Activated B cell treated with CpG ODN at 0.5 μM for 24 hours (primary cell): ENCODE measurements around the gene FLVCR1. TPM values are rescaled to one million over a fixed set of nuclear protein-coding genes. Genes with fewer than 3 reads are reported as not detected.

Experiments
- ATAC-seq: fragments of 200-7000 bp; cut with Tn5 transposase; one replicate; pipeline ENCODE4 v1.10.0; 2021; ENCODE audit warnings: low read depth, mild to moderate bottlenecking, moderate library complexity
- CTCF ChIA-PET: fragments of 350-600 bp; sonication (Branson Sonifier 250); formaldehyde crosslinking; loops from one replicate; lab custom pipeline; 2021; ENCODE audit warnings: antibody characterized with exemption; lab: Charles Lee
- POLR2A ChIA-PET: fragments of 350-600 bp; sonication (Branson Sonifier 250); formaldehyde crosslinking; loops from one replicate; lab custom pipeline; 2021; ENCODE audit warnings: antibody characterized with exemption; lab: Charles Lee
- DNase-seq: peaks from one replicate; pipeline ENCODE4 v3.0.0; 2022
- H3K27ac Mint-ChIP-seq: one replicate; pipeline ENCODE4 v1.8.0; 2020; ENCODE audit warnings: mixed read lengths
- H3K27me3 Mint-ChIP-seq: one replicate; pipeline ENCODE4 v1.8.0; 2021; ENCODE audit warnings: mixed read lengths
- H3K36me3 Mint-ChIP-seq: one replicate; pipeline ENCODE4 v1.8.0; 2021; ENCODE audit warnings: low read depth, mixed read lengths
- H3K4me1 Mint-ChIP-seq: one replicate; pipeline ENCODE4 v1.8.0; 2021; ENCODE audit warnings: mixed read lengths
- H3K4me3 Mint-ChIP-seq: one replicate; pipeline ENCODE4 v1.8.0; 2020; ENCODE audit warnings: mild to moderate bottlenecking, mixed read lengths
- H3K9me3 Mint-ChIP-seq: one replicate; pipeline ENCODE4 v1.8.0; 2020; ENCODE audit warnings: mixed read lengths
- intact Hi-C: fragments of 100-400 bp; cut with micrococcal nuclease; formaldehyde crosslinking; loops from one replicate; pipeline ENCODE4 v1.15.1; 2024
- total RNA-seq: library from RNA; stranded (reverse); gene quantifications from 2 replicates; pipeline ENCODE4 v1.2.3, GENCODE V29; 2022
- TF ChIP-seq, protein P1 (sequence below): fragments of 200-600 bp; IDR thresholded peaks from one replicate; pipeline ENCODE4 v1.8.0; 2022; ENCODE audit warnings: antibody characterized with exemption, mild to moderate bottlenecking

Gene FLVCR1
- total RNA-seq, 1 donor from 2014 or later = 12.7 TPM

DNA sequence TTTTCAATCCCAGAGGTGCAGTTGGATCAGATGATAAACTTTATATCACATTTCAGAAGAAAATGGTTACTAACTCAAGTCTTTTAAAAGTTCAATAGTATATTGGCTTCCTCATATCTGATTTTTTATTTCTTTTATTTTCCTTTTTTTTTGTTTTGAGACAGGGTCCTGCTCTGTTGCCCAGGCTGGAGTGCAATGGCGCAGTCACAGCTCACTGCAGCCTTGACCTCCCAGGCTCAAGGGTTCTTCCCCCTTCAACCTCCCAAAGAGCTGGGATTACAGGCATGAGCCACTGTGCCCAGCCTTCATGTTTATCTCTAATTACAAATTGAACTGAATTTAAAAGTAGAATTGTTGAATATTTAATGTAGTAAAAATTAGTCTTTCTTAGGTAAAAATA, 13.9 kb downstream of the FLVCR1 start:
- H3K27me3 Mint-ChIP-seq = no peaks in the 10 kb centered on the region
- DNase-seq (no peak), ATAC-seq (no peak)
- ChIA-PET CTCF (interaction anchor here (1.0 kb wide), 1 partner anchor 207 kb away, joined by 3 read pairs; no protein-coding TSS in a partner anchor), POLR2A (no interaction called here)
- no peaks in the 10 kb centered on the region for H3K9me3 Mint-ChIP-seq
- peaks cover 49% of the 10 kb centered on the region for H3K36me3 Mint-ChIP-seq
- no peak overlapping the region for H3K27ac Mint-ChIP-seq
- intact Hi-C loops = no loop called here
- peaks cover 4% of the 10 kb centered on the region for H3K4me1 Mint-ChIP-seq
- no peak overlapping the region for H3K4me3 Mint-ChIP-seq
- TF ChIP-seq, protein P1, sequence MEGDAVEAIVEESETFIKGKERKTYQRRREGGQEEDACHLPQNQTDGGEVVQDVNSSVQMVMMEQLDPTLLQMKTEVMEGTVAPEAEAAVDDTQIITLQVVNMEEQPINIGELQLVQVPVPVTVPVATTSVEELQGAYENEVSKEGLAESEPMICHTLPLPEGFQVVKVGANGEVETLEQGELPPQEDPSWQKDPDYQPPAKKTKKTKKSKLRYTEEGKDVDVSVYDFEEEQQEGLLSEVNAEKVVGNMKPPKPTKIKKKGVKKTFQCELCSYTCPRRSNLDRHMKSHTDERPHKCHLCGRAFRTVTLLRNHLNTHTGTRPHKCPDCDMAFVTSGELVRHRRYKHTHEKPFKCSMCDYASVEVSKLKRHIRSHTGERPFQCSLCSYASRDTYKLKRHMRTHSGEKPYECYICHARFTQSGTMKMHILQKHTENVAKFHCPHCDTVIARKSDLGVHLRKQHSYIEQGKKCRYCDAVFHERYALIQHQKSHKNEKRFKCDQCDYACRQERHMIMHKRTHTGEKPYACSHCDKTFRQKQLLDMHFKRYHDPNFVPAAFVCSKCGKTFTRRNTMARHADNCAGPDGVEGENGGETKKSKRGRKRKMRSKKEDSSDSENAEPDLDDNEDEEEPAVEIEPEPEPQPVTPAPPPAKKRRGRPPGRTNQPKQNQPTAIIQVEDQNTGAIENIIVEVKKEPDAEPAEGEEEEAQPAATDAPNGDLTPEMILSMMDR = no peak

DNA sequence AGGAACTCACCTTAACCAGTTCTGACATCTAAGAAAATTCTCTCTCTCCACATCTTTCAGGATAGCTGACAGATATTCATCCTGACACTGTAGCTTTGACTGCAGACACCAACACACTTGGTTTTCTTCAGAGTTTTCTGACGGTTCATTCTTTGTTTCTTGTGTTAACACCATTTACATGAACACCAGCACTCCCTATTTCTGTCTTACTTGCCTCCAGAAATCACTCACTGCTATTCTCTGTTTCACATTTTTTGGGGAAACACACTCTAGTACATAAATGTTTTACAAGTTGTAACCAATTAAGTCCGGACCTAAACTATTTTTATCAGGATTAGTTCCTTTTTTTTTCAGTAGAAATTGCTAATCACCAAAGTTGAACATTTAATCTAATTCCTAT, 15.4 kb downstream of the FLVCR1 start:
- intact Hi-C loops = no loop called here
- ChIA-PET CTCF (no interaction called here), POLR2A (no interaction called here)
- Mint-ChIP-seq H3K4me1 (peaks cover 4% of the 10 kb centered on the region), H3K9me3 (no peaks in the 10 kb centered on the region), H3K27me3 (no peaks in the 10 kb centered on the region), H3K4me3 (no peak overlapping the region), H3K36me3 (peaks cover 52% of the 10 kb centered on the region), H3K27ac (no peak overlapping the region)
- ATAC-seq (no peak), DNase-seq (no peak)
- TF ChIP-seq, protein P1 = no peak

DNA sequence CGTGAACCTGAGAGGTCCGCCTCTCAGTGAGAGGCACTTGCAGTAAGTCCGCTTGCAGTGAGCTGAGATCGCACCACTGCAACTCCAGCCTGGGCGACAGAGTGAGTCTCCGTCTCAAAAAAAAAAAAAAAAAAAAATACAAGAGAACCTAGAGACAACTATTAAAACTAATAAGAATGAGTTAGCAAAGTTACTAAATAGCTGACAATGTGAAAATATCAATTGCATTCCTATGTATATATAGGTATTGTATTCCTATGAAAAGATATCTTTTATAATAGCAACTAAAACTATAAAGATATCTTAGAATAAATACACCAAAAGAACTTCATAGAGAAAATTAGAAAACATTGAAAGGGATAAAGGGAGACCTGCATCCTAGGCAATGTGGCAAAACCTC, 20.3 kb downstream of the FLVCR1 start:
- Mint-ChIP-seq H3K27me3 (no peaks in the 10 kb centered on the region), H3K27ac (no peak overlapping the region), H3K9me3 (no peaks in the 10 kb centered on the region), H3K4me1 (peaks cover 3% of the 10 kb centered on the region), H3K36me3 (peaks cover 49% of the 10 kb centered on the region), H3K4me3 (no peak overlapping the region)
- ChIA-PET CTCF (no interaction called here), POLR2A (no interaction called here)
- intact Hi-C loops = no loop called here
- TF ChIP-seq, protein P1 = no peak
- DNase-seq (no peak), ATAC-seq (no peak)

DNA sequence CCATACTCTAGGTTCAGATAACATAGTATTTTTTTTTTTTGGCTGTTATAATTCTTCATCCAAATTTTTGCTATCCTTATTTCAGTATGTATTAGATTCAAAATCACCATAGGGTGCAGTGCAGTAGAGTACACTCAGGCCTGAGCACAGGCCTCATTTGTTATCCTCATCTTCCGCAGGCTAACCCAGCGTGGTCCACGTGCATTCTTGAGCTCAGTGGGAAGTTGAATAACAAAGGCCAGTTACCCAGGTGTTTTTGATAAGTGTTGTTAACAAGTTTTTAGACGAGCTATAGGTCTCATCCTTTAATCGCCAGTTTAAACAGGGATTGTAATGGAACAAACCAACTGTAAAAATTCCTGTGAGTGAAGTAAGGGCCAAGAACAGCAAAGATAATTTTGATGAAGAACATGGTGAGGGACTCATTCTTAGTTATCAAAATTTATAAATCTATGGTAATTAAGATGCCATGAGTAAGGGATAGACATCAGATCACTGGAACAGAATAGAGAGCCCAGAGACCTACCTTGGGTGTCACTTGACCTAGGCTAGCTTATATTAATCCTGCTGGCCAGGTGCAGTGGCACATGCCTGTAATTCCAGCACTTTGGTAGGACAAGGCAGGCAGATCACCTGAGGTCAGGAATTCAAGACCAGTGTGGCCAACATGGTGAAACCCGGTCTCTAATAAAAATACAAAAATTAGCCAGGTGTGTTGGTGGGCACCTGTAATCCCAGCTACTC, 22.0 kb downstream of the FLVCR1 start:
- Mint-ChIP-seq H3K36me3 (peaks cover 50% of the 10 kb centered on the region), H3K4me3 (no peak overlapping the region), H3K27ac (no peak overlapping the region), H3K9me3 (no peaks in the 10 kb centered on the region), H3K27me3 (no peaks in the 10 kb centered on the region), H3K4me1 (no peaks in the 10 kb centered on the region)
- TF ChIP-seq, protein P1 = no peak
- intact Hi-C loops = no loop called here
- CTCF ChIA-PET = no interaction called here
- DNase-seq = no peak
- POLR2A ChIA-PET = interaction anchor here (0.6 kb wide), 2 partner anchors 53 to 636 kb away, joined by 3 read pairs; no protein-coding TSS in a partner anchor
- ATAC-seq = no peak

DNA sequence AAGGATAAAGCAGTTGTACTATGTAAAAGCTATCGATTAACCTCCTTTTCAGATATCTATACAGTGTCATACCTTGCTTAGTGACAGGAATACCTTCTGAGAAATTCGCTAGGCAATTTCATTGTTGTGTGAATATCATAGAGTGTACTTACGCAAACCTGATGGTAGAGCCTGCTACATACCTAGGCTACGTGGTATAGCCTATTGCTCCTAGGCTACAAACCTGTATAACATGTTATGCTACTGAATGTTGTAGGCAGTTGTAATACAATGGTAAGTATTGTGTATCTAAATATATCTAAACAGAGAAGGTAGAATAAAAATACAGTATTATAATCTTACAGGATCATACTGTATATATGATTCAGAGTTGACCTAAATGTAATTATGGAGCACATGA, 26.5 kb downstream of the FLVCR1 start:
- Mint-ChIP-seq H3K9me3 (no peaks in the 10 kb centered on the region), H3K27me3 (no peaks in the 10 kb centered on the region), H3K4me1 (no peaks in the 10 kb centered on the region), H3K4me3 (no peak overlapping the region), H3K27ac (no peak overlapping the region), H3K36me3 (peaks cover 59% of the 10 kb centered on the region)
- TF ChIP-seq, protein P1 = no peak
- CTCF ChIA-PET = no interaction called here
- no peak for ATAC-seq
- intact Hi-C loops = no loop called here
- POLR2A ChIA-PET = no interaction called here
- no peak for DNase-seq
